ENCODE results near the gene SIK2.

SIK2 gene

DNA sequence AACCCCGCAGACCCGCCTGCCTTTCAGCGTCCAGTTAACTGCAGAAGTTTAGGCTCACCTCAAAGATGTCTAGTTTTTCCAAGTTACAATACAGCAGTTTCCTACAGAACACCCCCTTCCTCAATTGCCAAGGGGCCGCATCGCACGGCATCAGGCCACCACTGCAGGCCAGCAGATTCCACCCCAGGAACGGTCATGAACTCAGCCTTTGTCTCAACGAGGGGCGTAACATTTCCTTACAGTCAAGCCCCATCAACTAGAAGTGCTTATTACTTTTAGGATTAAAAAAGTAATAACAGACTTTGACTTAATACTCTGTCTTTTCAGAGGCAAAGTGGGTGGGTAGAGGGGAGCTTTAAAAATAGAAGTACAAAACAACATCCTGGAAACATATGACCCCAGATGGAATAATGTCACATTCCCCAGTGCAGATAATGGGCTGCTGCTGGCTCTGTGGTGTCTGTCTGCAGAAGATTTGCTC is 127.6 kb downstream of the SIK2 start:
- TF ChIP-seq TAF1 (IDR thresholded peaks at IDR 0.05; ENCODE audit: low read depth) (no peak), REST (IDR thresholded peaks at IDR 0.05; ENCODE audit: low read depth) (no peak), FOXM1 (IDR thresholded peaks at IDR 0.05; ENCODE audit: borderline replicate concordance, low read depth) (no peak), EP300 (IDR thresholded peaks at IDR 0.05; ENCODE audit: borderline replicate concordance) (no peak), ZBTB7A (IDR thresholded peaks at IDR 0.05; ENCODE audit: low read depth) (no peak), CEBPB (IDR thresholded peaks at IDR 0.05) (no peak), YY1 (IDR thresholded peaks at IDR 0.05; ENCODE audit: low read depth) (no peak), NFIC (IDR thresholded peaks at IDR 0.05) (no peak), RAD21 (IDR thresholded peaks at IDR 0.05; ENCODE audit: low read depth) (no peak)
- TF ChIP-seq, protein P1, sequence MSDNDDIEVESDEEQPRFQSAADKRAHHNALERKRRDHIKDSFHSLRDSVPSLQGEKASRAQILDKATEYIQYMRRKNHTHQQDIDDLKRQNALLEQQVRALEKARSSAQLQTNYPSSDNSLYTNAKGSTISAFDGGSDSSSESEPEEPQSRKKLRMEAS (IDR thresholded peaks at IDR 0.05), result no peak

DNA sequence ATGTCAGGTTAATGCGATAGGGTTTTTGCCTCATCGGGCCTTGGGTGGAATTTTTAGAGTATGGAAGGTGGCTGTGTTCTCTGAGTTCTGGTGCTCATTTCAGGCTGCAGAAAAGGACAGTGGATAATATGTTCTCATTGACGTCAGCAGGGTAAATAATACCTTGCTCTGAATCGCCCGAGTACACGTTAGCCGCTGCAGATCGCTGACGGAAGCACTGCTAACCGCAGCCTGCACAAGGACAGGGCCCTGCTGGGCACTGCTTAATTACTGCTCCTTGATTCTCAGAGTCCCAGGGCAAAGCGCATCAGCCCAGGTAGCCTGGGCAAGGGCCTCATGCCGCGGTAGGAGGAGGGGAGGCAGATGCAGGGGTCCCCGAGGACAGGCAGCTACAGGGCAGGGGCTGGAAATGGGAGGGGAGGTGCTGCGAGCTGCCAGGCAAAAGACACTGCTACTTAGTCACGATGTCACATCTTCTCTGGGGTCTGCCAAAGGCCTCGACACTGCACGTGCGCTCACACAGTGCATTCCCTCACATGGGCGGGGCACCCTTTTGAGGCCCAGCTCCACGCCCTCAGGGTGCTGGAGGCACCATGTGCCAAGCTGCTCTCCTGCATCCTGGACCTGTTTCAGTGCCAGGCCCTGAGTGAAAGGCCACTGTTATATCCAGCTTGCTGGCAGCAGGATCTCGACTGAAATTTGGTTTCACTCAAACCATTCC is 128.8 kb downstream of the SIK2 start:
- TF ChIP-seq YY1 (IDR thresholded peaks at IDR 0.05; ENCODE audit: low read depth) (no peak), USF1 (IDR thresholded peaks at IDR 0.05) (no peak), RAD21 (IDR thresholded peaks at IDR 0.05; ENCODE audit: low read depth) (no peak), EP300 (IDR thresholded peaks at IDR 0.05; ENCODE audit: borderline replicate concordance) (no peak), NFIC (IDR thresholded peaks at IDR 0.05) (no peak), EGR1 (IDR thresholded peaks at IDR 0.05) (no peak)
- TF ChIP-seq, protein P1 (IDR thresholded peaks at IDR 0.05), result peak; percentile 34; the same call in 1 of the 2 replicates

DNA sequence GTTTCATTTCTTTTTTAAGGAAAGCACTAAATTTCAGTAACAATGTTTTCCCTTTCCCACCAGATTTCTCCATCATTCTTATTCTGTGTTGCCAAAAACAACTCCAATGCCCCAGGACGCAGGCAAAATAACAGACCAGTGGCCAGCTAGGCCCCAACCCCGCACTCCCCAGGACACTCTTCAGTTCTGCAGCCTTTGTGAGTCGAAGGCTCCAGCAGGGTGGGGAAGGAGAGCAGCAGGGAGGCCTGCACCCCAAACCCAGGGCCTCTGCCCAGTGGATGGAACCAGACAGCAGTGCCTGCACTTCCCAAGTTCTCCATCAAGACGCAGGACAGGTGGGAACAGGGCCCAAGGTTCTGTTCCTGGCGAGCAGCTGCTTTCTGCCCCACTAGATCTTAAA is 129.6 kb downstream of the SIK2 start:
- no peak for TF ChIP-seq USF1 (IDR thresholded peaks at IDR 0.05)

DNA sequence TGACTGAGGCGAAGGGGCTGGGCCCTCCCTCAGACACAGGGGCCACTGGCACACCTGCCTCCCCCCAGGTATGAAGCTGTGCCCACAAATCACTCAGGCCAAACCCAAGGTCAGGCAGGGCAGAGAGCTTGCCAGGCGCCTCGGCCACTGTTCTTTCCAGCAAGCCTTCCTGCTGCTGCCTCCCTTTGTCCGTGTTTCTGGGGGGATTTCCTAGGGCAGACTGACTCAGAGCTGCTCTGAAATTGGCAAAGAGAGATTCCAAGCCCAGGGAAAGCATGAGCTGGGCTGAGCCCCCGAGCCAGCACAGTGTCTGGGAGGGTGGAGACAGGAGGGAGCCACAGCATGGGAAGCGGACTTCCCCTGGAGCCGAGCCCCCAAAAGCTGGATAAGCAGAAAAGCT is 130.8 kb downstream of the SIK2 start:
- TF ChIP-seq, protein P1 (IDR thresholded peaks at IDR 0.05), result no peak
- TF ChIP-seq YY1 (IDR thresholded peaks at IDR 0.05; ENCODE audit: low read depth) (no peak), CREB1 (IDR thresholded peaks at IDR 0.05; ENCODE audit: low read depth) (no peak), REST (IDR thresholded peaks at IDR 0.05; ENCODE audit: low read depth) (no peak)

DNA sequence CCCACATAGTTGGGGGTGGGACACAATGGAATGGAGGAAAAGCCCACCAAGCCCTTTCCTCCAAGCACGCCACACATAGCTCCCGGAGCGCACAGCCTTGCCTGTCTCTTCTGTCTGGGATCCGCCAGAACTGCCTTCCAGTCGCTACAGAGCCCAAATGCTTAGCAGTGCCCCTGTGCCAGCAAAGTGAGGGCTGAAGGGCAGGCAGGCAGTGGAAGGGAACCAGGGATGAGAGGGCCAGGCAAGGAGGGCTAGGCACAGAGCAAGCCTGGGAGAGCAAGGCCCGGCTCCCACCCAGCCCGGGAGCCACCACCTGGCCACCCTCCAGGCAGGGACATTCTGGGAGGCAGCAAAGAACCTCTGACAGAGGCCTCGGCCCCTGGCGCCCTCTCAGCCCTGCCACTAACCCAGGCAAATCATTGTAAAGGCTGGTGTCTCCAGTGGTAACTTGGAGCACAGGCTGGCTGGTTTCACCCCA is 131.4 kb downstream of the SIK2 start:
- TF ChIP-seq CEBPB (IDR thresholded peaks at IDR 0.05), result no peak
- no peak for TF ChIP-seq YY1 (IDR thresholded peaks at IDR 0.05; ENCODE audit: low read depth)
- TF ChIP-seq, protein P1 (IDR thresholded peaks at IDR 0.05), result no peak
- no peak for TF ChIP-seq ZBTB7A (IDR thresholded peaks at IDR 0.05; ENCODE audit: low read depth)
- TF ChIP-seq EP300 (IDR thresholded peaks at IDR 0.05; ENCODE audit: borderline replicate concordance), result no peak
- no peak for TF ChIP-seq RAD21 (IDR thresholded peaks at IDR 0.05; ENCODE audit: low read depth)
- TF ChIP-seq REST (IDR thresholded peaks at IDR 0.05; ENCODE audit: low read depth), result no peak
- no peak for TF ChIP-seq TCF12 (IDR thresholded peaks at IDR 0.05; ENCODE audit: low read depth)
- no peak for TF ChIP-seq CREB1 (IDR thresholded peaks at IDR 0.05; ENCODE audit: low read depth)
- no peak for TF ChIP-seq FOXM1 (IDR thresholded peaks at IDR 0.05; ENCODE audit: borderline replicate concordance, low read depth)
- no peak for TF ChIP-seq EGR1 (IDR thresholded peaks at IDR 0.05)
- TF ChIP-seq NFIC (IDR thresholded peaks at IDR 0.05), result no peak
- no peak for TF ChIP-seq TEAD4 (IDR thresholded peaks at IDR 0.05)
- no peak for TF ChIP-seq TAF1 (IDR thresholded peaks at IDR 0.05; ENCODE audit: low read depth)
- TF ChIP-seq USF1 (IDR thresholded peaks at IDR 0.05), result no peak

Measured in Ishikawa (cell line).